NCI-H1092 (cell line): Measurements from ENCODE around the gene LTO1.

Source experiments
- DNase-seq: peaks from one replicate; lab custom pipeline; 2025; lab: John Stamatoyannopoulos, UW

The LTO1 gene

DNA sequence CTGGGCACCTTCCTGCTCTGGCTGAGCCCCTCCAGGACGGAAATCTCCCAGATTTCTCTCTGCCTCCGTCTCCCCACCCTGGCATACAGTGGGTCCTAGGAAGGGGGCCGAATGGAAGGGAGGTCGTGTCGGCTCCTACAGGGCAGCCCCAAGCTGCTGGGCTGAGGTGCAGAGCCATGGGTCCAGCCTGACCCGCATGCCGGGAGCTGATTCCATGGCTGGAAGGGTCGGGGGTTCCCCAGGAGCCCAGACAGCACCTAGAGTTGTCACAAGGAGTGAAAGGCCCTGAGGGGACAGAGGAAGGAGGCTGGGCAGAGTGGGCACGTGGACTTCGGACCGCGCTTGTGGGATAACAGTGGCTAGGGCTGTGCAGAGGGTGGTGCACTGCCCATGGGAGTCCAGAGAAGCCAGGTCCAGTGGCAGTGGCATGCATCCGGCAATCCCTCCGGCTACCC, 17.7 kb downstream of the LTO1 start:
- DNase-seq, result no peak

DNA sequence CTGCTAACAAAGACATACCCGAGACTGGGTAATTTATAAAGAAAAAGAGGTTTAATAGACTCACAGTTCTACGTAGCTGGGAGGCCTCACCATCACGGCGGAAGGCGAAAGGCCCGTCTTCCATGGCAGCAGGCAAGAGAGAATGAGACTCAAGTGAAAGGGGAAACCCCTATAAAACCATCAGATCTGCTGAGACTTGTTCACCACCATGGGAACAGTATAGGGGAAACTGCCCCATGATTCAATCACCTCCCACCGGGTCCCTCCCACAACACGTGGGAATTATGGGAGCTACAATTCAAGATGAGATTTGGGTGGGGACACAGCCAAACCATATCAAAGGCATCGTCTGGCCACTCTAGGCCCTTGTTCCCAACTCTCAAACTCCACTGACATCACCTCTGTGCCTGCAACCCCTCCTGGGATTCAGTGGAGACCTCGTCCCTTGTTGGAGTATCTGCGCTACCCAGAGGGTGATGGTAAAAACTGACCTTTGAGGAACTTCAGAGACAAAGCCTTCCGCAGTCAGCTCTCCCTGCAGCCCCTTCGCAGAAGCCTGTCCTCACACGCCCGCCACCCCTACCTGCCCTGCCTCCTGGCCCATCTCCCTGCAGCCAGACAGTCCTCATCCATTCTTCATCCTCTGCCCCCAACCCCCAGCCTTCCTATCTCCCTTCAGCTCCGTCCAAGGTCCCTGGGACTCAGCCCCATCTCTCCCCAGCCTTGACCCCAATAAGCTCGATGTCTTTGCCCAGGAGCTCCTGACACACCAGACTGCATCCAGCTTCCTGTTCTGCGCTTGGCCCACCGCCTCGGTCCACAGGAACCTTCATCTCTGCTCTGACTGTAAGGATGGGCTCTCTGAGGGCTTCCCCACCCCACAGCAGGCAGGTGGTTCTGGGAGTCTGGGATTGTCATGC, 18.4 kb downstream of the LTO1 start:
- no peak for DNase-seq

DNA sequence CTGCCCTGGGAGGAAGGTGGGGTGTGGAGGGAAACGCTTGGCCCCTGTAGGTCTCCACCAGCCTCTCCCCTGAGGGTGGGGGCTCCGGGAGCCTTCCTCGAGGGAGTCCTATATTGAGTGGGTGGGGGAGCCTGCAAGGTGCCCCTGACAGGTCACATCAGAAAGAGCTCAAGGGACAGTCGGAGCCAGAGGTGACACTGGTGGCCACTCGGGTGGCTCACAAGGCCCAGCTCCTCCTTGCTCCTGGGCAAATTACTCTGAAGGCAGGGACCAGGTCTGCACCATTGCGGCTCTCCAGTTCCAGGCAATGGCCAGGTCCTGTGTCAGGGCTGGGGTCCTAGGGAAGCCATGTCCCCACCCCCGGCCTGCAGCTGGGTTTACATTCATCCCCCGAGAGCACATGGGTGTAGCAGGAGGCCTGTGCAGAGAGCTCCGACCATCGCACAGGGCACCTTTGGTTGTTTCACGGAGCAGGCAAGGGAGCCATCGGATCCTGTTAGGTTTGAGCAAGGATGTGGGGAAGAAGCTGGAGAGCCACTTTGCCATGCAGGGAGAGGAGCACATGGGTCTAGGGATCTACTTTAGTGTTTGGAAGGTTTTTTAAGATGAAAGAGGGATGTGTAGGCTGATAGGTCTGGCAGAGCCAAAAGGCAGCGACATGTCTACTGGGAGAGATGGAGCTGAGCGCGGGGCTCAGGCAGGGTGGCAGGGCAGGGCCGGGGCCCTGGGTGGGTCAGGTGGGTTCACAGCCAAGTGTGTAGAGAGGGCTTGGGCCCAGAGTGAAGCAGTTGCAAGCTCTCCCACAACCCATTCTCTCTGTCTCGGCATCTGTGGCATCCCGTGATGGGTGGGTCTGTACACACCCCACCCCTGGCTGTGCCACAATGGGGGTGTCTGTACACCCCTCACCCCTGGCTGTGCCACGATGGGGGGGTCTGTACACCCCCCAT, 19.4 kb downstream of the LTO1 start:
- DNase-seq, result no peak

DNA sequence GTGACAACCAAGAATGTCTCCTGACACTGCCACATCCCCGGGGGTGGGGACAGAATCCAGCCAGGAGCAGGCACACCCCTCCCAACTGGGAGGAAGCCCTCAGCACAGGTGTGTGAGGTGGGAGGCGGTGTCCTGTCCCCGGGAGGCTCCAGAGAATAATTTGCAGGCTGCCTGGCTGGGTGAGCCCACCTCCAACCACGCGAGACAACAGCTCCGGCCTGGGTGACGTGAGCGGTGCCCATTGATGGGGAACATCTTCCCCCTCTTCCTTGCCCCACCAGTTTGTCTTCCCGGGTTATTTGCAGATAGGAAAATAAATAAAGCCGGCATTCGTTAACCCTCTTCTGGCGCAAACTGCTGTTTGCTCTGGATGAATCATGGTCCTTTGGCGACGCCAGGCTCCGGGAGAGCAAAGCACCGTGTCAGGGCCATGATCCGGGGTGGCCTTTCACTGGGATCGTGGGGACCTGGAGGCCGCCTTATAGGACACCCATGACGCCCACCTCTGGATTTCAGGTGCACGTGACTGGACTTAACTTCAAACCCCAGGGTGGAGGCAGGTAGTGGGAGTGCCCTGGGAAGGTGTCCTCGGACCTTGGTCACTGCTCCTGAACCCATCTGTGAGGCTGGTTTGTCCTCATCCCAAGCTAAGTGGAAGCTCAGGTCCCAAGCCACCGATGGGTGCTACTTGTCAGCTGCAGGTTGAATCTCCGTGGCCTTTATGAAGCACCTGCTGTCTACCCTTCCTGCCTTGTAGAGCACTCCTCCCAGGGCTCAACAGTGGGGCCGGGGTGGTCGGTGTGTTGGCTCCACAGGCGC, 20.3 kb downstream of the LTO1 start:
- no peak for DNase-seq

DNA sequence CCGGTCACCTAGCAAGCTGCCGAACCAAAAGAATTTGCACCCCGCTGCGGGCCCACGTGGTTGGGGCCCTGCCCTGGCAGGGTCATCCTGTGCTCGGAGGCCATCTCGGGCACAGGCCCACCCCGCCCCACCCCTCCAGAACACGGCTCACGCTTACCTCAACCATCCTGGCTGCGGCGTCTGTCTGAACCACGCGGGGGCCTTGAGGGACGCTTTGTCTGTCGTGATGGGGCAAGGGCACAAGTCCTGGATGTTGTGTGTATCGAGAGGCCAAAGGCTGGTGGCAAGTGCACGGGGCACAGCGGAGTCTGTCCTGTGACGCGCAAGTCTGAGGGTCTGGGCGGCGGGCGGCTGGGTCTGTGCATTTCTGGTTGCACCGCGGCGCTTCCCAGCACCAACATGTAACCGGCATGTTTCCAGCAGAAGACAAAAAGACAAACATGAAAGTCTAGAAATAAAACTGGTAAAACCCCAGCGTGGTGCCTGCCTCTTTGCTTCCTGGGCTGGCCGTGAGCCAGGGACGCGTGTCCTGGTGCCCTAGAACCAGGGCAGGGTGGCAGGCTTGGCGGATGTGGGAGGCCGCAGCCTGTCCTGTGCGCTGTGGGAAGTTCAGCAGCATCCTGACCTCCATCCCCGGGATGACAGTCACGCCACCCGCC, 21.0 kb downstream of the LTO1 start:
- no peak for DNase-seq

DNA sequence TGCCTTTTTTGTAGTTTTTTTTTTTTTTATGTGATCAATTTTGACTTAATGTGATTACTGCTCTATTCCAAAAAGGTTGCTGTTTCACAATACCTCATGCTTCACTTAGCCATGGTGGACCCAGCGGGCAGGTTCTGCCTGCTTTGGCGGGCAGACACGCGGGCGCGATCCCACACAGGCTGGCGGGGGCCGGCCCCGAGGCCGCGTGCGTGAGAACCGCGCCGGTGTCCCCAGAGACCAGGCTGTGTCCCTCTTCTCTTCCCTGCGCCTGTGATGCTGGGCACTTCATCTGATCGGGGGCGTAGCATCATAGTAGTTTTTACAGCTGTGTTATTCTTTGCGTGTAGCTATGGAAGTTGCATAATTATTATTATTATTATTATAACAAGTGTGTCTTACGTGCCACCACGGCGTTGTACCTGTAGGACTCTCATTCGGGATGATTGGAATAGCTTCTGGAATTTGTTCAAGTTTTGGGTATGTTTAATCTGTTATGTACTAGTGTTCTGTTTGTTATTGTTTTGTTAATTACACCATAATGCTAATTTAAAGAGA, 21.7 kb downstream of the LTO1 start:
- no peak for DNase-seq

DNA sequence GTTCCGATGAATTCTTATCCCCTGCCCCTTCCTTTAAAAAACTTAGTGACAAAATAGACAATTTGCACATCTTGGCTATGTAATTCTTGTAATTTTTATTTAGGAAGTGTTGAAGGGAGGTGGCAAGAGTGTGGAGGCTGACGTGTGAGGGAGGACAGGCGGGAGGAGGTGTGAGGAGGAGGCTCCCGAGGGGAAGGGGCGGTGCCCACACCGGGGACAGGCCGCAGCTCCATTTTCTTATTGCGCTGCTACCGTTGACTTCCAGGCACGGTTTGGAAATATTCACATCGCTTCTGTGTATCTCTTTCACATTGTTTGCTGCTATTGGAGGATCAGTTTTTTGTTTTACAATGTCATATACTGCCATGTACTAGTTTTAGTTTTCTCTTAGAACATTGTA, 22.2 kb downstream of the LTO1 start:
- no peak for DNase-seq

DNA sequence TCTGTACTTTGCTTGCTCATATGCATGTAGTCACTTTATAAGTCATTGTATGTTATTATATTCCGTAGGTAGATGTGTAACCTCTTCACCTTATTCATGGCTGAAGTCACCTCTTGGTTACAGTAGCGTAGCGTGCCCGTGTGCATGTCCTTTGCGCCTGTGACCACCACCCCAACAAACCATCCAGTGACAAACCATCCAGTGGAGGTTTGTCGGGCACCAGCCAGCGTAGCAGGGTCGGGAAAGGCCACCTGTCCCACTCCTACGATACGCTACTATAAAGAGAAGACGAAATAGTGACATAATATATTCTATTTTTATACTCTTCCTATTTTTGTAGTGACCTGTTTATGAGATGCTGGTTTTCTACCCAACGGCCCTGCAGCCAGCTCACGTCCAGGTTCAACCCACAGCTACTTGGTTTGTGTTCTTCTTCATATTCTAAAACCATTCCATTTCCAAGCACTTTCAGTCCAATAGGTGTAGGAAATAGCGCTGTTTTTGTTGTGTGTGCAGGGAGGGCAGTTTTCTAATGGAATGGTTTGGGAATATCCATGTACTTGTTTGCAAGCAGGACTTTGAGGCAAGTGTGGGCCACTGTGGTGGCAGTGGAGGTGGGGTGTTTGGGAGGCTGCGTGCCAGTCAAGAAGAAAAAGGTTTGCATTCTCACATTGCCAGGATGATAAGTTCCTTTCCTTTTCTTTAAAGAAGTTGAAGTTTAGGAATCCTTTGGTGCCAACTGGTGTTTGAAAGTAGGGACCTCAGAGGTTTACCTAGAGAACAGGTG, 23.1 kb downstream of the LTO1 start:
- DNase-seq, result no peak

DNA sequence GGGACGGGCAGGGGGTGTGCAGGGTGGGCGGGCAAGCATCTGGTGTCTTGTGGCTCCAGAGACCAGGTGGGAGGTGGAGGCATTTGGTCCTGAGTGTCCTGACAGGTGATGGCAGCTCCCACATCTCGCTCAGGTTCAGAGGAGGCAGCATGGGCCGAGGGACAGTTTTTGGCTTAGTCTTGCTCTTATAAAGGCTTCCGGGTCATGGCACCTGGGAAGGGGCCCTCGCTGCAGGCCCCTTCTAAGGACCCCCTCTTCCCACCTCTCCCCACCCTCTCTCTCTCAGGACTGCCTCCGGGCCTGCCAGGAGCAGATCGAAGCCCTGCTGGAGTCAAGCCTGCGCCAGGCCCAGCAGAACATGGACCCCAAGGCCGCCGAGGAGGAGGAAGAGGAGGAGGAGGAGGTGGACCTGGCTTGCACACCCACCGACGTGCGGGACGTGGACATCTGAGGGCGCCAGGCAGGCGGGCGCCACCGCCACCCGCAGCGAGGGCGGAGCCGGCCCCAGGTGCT, 24.3 kb downstream of the LTO1 start:
- no peak for DNase-seq

DNA sequence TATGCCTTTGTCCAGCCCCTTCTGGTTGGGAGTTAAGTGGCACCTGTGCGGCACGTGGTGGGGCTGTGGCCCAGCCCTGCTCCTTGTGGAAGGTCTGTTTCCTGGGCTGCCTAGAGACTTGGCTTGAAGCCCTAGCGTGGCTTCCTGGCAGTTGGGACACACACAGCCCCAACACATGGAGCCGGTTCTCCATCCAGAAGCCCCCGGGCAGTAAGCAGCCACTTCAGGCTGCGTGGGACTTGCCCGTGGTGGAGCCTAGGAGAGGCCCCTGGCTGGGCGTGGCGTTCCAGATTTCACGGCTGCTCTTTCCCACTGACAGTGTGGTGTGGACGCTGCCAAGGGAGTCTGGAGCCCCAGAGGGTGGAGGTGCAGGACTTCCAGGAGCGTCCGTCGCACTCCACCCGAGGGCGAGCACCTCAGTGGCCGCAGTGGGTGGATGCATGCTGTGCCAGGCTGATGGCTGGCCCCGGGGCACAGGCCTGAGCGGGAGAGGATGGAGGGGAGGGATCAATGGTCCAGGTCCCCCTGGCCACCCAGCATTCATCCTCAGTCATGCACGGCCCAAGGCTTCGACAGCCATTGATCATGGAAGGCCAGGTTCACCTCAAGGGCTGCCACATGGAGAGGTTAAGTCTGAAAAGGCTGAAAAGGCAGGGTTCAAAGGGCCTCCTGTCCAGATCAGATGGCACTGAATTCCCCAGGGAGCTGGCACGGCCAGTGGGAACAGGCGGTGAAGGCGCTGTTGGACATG, 24.9 kb downstream of the LTO1 start:
- no peak for DNase-seq

DNA sequence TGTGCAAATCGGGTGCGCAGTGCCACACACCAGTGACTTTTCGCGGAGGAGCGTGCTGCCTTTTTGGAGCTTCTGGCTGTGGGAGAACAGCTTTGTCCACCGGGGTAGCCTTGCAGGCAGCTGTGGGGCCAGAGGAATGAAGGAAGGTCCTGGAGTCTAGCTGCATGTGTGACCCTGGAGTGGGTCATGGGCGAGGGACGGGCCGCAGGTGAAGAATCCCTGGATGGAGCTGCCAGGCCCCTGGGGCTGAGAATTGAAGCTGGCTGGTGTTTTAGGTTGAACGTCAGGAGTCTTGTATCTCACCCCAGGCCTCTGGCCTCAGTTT, 25.6 kb downstream of the LTO1 start:
- DNase-seq, result no peak

DNA sequence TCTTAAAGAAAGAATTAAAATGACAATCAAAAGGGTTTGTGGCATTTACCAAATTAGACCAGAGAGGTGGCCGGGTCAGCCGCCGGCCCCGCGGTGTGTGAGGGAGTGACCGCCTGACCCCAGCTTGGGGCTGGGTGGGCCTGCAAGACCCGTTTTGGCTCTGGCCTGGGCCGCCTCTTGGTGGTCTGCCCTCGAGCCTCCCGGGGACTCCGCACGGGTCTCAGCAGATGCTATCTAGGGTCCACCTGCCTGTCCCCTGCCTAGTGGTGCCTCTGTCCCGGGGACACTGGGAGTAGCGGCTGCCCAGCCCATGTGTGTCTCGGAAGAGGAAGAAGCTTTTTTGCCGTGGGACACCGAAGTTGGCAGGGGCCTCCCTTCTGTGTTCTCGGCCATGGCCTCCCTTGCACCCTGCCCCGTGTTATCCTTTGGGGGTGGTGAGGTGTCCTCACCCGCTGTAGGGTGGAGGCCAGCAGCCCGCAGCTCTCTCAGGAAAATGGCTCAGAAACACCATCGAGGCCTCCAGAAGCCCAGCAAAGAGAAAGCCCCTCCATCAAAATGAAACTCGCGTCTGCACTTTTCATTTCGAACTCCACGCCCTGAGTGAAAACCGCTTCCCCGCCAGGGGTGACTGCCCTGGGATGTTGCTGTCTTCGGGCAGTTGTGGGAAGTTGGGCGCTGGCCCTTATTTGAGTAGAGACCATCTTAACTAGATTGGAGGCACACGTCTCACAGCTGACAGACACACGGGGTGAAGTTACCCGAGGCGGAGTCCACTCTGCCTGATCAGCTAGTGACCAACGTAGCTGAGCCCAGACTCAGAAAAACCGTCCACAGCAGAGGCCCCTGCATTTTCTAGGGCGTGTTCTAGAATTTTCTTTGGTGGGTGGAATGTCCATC, 26.2 kb downstream of the LTO1 start:
- DNase-seq, result no peak

DNA sequence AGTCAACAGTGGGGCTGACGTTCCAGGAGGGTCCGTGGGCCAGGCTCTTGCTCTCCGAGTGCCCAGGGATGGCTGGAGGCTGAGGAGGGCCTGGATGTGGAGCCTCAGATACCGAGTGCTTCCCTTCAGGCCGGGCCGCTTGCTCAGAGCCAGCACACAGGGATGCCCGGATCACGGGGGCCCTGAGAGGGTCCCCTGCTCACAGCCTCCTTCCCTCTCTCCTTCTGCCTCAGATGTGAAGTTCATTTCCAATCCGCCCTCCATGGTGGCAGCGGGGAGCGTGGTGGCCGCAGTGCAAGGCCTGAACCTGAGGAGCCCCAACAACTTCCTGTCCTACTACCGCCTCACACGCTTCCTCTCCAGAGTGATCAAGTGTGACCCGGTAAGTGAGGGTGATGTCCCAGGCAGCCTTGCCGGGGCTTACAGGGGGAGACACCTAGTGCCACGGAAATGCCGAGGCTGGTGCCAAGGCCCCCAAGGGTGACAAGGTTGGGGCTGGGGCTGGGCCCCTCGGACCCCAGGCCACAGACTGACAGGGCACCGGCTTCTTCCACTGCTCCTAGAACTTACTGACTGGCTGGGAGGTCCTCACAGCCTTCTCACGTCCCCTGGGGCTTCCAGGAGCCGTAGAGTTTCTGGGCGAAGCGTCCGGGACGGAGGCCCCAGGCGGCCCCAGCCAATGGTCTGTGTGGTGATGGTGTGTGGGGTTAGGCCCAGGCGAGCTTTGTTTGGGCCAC, 27.2 kb downstream of the LTO1 start:
- no peak for DNase-seq

DNA sequence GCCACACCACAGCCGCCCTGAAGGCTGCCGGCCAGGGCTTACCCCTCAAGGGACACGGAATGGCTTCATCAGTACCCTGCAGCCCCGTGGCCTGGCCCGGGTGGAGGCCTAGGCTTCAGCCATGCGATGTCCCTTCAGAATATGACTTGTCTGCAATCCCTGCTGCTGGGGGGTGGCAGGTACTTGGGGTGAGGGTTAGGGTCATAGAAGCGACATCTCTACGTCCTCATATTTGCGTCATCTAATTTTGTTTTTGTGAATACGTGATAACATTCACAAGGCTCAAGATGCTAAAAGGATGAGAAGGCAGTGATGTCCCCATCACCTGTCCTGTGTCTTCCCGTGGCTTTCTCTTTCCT, 27.8 kb downstream of the LTO1 start:
- no peak for DNase-seq

DNA sequence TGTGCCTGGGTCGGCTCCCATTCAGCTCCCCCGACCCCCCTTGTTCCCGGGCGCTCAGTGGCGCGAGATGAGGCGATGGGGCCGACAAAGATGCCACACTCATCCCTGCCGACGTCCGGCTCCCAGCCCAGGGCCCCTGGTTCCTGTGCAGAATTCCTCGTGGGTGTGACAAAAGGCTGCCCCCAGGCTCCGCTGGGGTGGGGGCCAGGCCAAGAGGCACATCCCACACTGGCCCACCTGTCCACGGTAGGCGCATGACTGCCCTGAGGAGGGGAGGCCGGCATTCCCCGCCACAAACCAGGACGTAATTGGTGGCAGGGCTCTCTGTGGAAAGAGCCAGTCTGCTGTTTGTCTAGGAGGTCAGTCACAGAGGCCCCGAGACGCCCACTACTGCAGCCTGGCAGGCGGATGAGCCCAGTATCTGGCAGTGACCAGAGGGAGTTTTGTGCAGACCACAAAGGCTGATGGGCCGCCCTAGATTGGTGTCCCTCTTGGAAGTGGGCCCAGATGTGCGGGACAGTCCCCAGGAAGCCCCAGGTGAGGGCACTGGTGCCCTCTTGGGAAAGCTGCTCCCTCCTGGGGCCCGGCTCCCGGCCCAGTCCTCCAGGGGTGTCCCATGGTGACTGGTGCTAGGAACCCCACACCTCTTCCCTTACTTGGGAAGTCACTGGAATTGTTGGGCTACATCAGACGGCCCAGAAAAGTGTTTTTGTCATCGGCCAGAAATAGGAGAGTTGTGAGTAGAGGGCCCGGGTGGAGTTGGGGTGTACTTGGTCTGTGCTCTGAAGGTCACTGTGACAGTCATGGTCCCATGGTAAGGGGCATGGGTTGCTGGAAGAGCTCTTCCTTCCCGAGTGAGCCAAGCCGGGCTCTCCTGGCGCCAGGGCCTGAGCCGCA, 28.4 kb downstream of the LTO1 start:
- no peak for DNase-seq

DNA sequence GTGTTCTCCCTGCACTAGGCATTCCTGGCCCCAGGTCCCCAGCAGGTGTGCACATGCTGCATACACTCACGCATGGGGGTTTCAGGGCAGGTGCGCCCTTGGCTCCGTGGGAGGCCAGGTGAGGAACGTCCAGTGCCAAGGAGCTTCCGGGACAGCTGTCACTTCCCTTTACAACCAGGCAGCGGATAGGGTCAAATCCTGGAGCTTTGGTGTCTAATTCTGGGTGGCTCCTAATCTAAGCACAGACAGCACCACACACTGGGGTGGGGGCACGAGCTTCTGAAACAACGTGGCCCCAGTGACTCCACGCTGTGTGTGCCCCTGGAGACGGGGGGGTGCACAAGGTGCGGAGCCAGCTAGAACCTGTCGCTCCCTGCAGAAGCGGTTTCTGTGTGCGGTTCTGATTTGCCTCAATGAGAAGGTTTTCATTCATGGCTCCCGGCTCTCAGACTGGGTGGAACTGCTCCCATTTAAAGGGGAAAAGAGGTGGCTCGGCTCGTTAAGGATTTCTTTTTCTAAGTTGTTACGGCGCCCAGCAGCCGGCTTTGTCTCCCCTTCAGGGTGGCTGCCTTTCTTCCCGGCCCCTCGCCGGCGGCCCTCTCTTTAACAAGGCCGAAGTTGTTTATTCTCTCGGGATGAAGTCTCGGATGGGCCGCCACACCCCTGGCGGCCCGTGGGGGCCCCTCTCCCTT, 29.2 kb downstream of the LTO1 start:
- DNase-seq, result no peak
